Neural cell (in vitro differentiated cells): ENCODE measurements around the gene HMGCS2. TPM values are rescaled to one million over a fixed set of nuclear protein-coding genes. Genes with fewer than 3 reads are reported as not detected.
"Not testable (repeated sequence)": the region's sequence is repeated elsewhere in the genome, so short reads cannot be mapped to it uniquely, and the experiment has no call there.

Experiments used
- H2AFZ ChIP-seq: fragments of 200-600, 300-800 bp; sonication (generic), shearing (Covaris generic); 2 replicates; pipeline ENCODE4 v1.6.0; 2014; ENCODE audit warnings: low read depth, mild to moderate bottlenecking, antibody characterized with exemption, low read length, moderate library complexity
- H3F3A ChIP-seq: fragments of 200-600 bp; shearing (Covaris generic); 2 replicates; pipeline ENCODE4 v1.6.1; 2016; ENCODE audit warnings: mild to moderate bottlenecking, moderate library complexity, mixed read lengths, antibody characterized with exemption, low read length; ENCODE audit not compliant: insufficient read depth, poor library complexity, severe bottlenecking
- H3K27ac ChIP-seq: fragments of 200-600, 300-800 bp; sonication (generic), shearing (Covaris generic); 2 replicates; pipeline ENCODE4 v1.5.1; 2014; ENCODE audit warnings: mild to moderate bottlenecking, low read length, moderate library complexity
- H3K27me3 ChIP-seq: fragments of 300-800, 200-600 bp; sonication (generic), shearing (Covaris generic); 2 replicates; pipeline ENCODE4 v1.6.0; 2014; ENCODE audit warnings: mild to moderate bottlenecking, low read depth, low read length, moderate library complexity; ENCODE audit not compliant: insufficient read depth
- H3K36me3 ChIP-seq: fragments of 300-800, 200-600 bp; sonication (generic), shearing (Covaris generic); 2 replicates; pipeline ENCODE4 v1.5.1; 2014; ENCODE audit warnings: mild to moderate bottlenecking, antibody characterized with exemption, low read length, moderate library complexity; ENCODE audit not compliant: insufficient read depth
- H3K4me2 ChIP-seq: fragments of 300-800, 200-600 bp; sonication (generic), shearing (Covaris generic); 2 replicates; pipeline ENCODE4 v1.6.0; 2014; ENCODE audit warnings: mild to moderate bottlenecking, low read length
- H3K4me3 ChIP-seq: fragments of 300-800, 200-600 bp; sonication (generic), shearing (Covaris generic); 2 replicates; pipeline ENCODE4 v1.5.1; 2014; ENCODE audit warnings: mild to moderate bottlenecking, low read length, moderate library complexity
- H3K79me2 ChIP-seq: fragments of 200-600 bp; shearing (Covaris generic); replicated peaks from 2 replicates; pipeline ENCODE4 v1.6.0; 2014; ENCODE audit warnings: mild to moderate bottlenecking, low read length, moderate library complexity; ENCODE audit not compliant: insufficient read depth
- H3K9ac ChIP-seq: fragments of 300-800, 200-600 bp; sonication (generic), shearing (Covaris generic); 2 replicates; pipeline ENCODE4 v1.6.1; 2016; ENCODE audit warnings: mild to moderate bottlenecking, low read length, mixed read lengths
- H3K9me2 ChIP-seq: fragments of 200-600 bp; shearing (Covaris generic); 2 replicates; pipeline ENCODE4 v1.6.1; 2016; ENCODE audit warnings: mild to moderate bottlenecking, low read length, mixed read lengths; ENCODE audit not compliant: insufficient read depth
- H3K9me3 ChIP-seq: fragments of 200-600, 300-800 bp; sonication (generic), shearing (Covaris generic); 2 replicates; pipeline ENCODE4 v1.6.1; 2016; ENCODE audit warnings: mild to moderate bottlenecking, mixed run types, low read length, moderate library complexity, mixed read lengths
- H4K20me1 ChIP-seq: fragments of 200-600 bp; shearing (Covaris generic); 2 replicates; pipeline ENCODE4 v1.6.1; 2016; ENCODE audit warnings: mild to moderate bottlenecking, mixed run types; ENCODE audit not compliant: insufficient read depth
- EP300 ChIP-seq: fragments of 450-650 bp; conservative IDR thresholded peaks from 2 replicates; pipeline ENCODE4 v1.6.1; 2014; ENCODE audit warnings: antibody characterized with exemption, mild to moderate bottlenecking, moderate library complexity; ENCODE audit not compliant: poor library complexity, severe bottlenecking
- EZH2 ChIP-seq: fragments of 200-600, 300-800 bp; shearing (Covaris generic), sonication (generic); IDR thresholded peaks from 2 replicates; pipeline ENCODE4 v1.6.1; 2014; ENCODE audit warnings: antibody characterized with exemption, low read length, borderline replicate concordance, mild to moderate bottlenecking; ENCODE audit not compliant: insufficient read depth, poor library complexity, severe bottlenecking
- MXI1 ChIP-seq: fragments of 450-650 bp; conservative IDR thresholded peaks from 2 replicates; pipeline ENCODE4 v1.6.1; 2014; ENCODE audit warnings: antibody characterized with exemption, mild to moderate bottlenecking; ENCODE audit not compliant: poor library complexity, severe bottlenecking
- POLR2AphosphoS5 ChIP-seq: IDR thresholded peaks from 2 replicates; pipeline ENCODE4 v1.6.1; 2012
- RAD21 ChIP-seq: fragments of 450-650 bp; conservative IDR thresholded peaks from 2 replicates; pipeline ENCODE4 v1.6.1; 2014; ENCODE audit warnings: antibody characterized with exemption, mild to moderate bottlenecking, moderate library complexity
- SMC3 ChIP-seq: fragments of 450-650 bp; conservative IDR thresholded peaks from 2 replicates; pipeline ENCODE4 v1.6.1; 2014; ENCODE audit warnings: antibody characterized with exemption, mild to moderate bottlenecking, moderate library complexity; ENCODE audit not compliant: poor library complexity
- TAF1 ChIP-seq: IDR thresholded peaks from 2 replicates; pipeline ENCODE4 v1.6.1; 2012; ENCODE audit warnings: low read depth
- polyA plus RNA-seq: library from polyadenylated mRNA; depleted of rRNA; stranded (reverse); fragments of >200 nt; gene quantifications from 2 replicates; pipeline ENCODE4 v1.2.3, GENCODE V29; 2014
- TF ChIP-seq, protein P1 (sequence below): IDR thresholded peaks from 2 replicates; pipeline ENCODE4 v1.6.1; 2012; ENCODE audit warnings: borderline replicate concordance
- TF ChIP-seq, protein P2 (sequence below): fragments of 450-650 bp; IDR thresholded peaks from 2 replicates; pipeline ENCODE4 v1.5.1; 2014; ENCODE audit warnings: antibody characterized with exemption, mild to moderate bottlenecking, moderate library complexity; ENCODE audit not compliant: poor library complexity, severe bottlenecking

Gene HMGCS2
- polyA plus RNA-seq, 1 donor from 2014 or later = not detected

- H3K9ac ChIP-seq = peak overlapping the region; percentile 51
- not testable (repeated sequence) for H3K27ac ChIP-seq, H4K20me1 ChIP-seq, H3K36me3 ChIP-seq, H3F3A ChIP-seq, H3K27me3 ChIP-seq, H3K9me2 ChIP-seq, H3K9me3 ChIP-seq
- peaks cover 21% of the 10 kb centered on the region for H3K79me2 ChIP-seq
- peak overlapping the region; percentile 43 for H2AFZ ChIP-seq
- H3K4me3 ChIP-seq = peak overlapping the region; percentile 87
- peak overlapping the region; percentile 40 for H3K4me2 ChIP-seq
Observed at GRCh38 chr1:119711356-119711803, 57.3 kb downstream of the HMGCS2 start.

GRCh38 chr1:119706599-119706998 lies 62.1 kb downstream of the HMGCS2 start:
- not testable (repeated sequence) for H4K20me1 ChIP-seq, H3K27me3 ChIP-seq, H2AFZ ChIP-seq, H3K27ac ChIP-seq, H3K36me3 ChIP-seq, H3F3A ChIP-seq, H3K9ac ChIP-seq, H3K9me3 ChIP-seq, H3K4me2 ChIP-seq, H3K9me2 ChIP-seq, H3K79me2 ChIP-seq, H3K4me3 ChIP-seq

DNA sequence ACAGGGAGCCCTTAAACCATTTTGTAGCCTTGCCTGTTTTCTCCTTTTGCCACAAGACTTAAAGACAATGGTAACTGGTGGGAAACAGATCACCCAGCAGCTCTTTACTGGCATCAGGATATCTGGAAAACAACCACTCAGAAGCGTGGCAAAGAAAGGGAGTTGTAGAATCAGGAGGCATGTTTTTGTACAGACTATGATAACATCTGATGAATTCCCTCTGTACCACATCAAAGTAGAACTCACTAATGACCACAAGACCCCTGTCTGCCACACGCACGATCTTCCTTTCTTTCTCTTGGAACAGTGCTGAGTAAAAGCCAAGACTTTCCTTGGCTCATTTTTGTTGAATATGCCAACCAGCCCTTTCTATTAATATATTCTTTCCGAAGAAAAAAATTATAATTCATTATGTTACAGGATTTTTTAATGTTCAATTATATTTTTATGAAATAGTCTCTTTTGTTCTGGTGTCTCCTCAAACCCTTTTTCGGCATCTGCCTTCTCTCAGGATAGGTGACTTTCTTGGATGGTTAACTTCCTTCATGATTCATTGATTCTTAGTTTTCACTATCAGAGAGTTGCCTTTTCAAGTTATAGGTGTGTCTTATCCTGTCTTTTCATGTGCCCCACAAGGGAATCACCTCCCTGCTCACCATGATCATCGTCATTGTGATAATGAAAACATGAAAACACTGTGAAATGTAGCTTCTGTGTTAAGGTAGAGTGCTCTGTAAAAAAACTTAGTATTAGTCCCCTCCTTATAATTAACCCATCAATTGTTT lies 64.8 kb downstream of the HMGCS2 start:
- H3K36me3 ChIP-seq = no peaks in the 10 kb centered on the region
- H3K27me3 ChIP-seq = no peaks in the 10 kb centered on the region
- no peaks in the 10 kb centered on the region for H3F3A ChIP-seq
- H3K4me2 ChIP-seq = no peak overlapping the region
- H4K20me1 ChIP-seq = no peaks in the 10 kb centered on the region
- no peaks in the 10 kb centered on the region for H3K9me2 ChIP-seq
- no peak overlapping the region for H3K9ac ChIP-seq
- H3K79me2 ChIP-seq = no peaks in the 10 kb centered on the region
- H3K9me3 ChIP-seq = no peaks in the 10 kb centered on the region
- TF ChIP-seq, protein P1, sequence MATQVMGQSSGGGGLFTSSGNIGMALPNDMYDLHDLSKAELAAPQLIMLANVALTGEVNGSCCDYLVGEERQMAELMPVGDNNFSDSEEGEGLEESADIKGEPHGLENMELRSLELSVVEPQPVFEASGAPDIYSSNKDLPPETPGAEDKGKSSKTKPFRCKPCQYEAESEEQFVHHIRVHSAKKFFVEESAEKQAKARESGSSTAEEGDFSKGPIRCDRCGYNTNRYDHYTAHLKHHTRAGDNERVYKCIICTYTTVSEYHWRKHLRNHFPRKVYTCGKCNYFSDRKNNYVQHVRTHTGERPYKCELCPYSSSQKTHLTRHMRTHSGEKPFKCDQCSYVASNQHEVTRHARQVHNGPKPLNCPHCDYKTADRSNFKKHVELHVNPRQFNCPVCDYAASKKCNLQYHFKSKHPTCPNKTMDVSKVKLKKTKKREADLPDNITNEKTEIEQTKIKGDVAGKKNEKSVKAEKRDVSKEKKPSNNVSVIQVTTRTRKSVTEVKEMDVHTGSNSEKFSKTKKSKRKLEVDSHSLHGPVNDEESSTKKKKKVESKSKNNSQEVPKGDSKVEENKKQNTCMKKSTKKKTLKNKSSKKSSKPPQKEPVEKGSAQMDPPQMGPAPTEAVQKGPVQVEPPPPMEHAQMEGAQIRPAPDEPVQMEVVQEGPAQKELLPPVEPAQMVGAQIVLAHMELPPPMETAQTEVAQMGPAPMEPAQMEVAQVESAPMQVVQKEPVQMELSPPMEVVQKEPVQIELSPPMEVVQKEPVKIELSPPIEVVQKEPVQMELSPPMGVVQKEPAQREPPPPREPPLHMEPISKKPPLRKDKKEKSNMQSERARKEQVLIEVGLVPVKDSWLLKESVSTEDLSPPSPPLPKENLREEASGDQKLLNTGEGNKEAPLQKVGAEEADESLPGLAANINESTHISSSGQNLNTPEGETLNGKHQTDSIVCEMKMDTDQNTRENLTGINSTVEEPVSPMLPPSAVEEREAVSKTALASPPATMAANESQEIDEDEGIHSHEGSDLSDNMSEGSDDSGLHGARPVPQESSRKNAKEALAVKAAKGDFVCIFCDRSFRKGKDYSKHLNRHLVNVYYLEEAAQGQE = no peak
- TF ChIP-seq EZH2 (no peak), RAD21 (no peak), TAF1 (no peak), EP300 (no peak), MXI1 (no peak), POLR2AphosphoS5 (no peak), SMC3 (no peak)
- TF ChIP-seq, protein P2, sequence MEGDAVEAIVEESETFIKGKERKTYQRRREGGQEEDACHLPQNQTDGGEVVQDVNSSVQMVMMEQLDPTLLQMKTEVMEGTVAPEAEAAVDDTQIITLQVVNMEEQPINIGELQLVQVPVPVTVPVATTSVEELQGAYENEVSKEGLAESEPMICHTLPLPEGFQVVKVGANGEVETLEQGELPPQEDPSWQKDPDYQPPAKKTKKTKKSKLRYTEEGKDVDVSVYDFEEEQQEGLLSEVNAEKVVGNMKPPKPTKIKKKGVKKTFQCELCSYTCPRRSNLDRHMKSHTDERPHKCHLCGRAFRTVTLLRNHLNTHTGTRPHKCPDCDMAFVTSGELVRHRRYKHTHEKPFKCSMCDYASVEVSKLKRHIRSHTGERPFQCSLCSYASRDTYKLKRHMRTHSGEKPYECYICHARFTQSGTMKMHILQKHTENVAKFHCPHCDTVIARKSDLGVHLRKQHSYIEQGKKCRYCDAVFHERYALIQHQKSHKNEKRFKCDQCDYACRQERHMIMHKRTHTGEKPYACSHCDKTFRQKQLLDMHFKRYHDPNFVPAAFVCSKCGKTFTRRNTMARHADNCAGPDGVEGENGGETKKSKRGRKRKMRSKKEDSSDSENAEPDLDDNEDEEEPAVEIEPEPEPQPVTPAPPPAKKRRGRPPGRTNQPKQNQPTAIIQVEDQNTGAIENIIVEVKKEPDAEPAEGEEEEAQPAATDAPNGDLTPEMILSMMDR = no peak
- H2AFZ ChIP-seq = no peak overlapping the region
- no peak overlapping the region for H3K4me3 ChIP-seq
- H3K27ac ChIP-seq = no peak overlapping the region
